Mesendoderm (in vitro differentiated cells): ENCODE data around the gene LRRC7.

ENCODE experiments used
- DNase-seq: peaks from one replicate; pipeline ENCODE4 v3.0.0; 2013
- H2AK5ac ChIP-seq: 2 replicates; pipeline ENCODE4 v1.6.1; 2013; ENCODE audit warnings: low read length, inconsistent platforms
- H2BK120ac ChIP-seq: 2 replicates; pipeline ENCODE4 v1.6.1; 2013; ENCODE audit warnings: low read depth, mild to moderate bottlenecking, low read length, moderate library complexity, mixed read lengths
- H2BK15ac ChIP-seq: replicated peaks from 2 replicates; pipeline ENCODE4 v1.6.1; 2013; ENCODE audit warnings: low read depth, mild to moderate bottlenecking, moderate library complexity
- H2BK5ac ChIP-seq: 2 replicates; pipeline ENCODE4 v1.6.1; 2013; ENCODE audit warnings: low read length, inconsistent platforms
- H3K18ac ChIP-seq: 2 replicates; pipeline ENCODE4 v1.6.1; 2013; ENCODE audit warnings: mild to moderate bottlenecking, low read length, mixed read lengths
- H3K23ac ChIP-seq: one replicate; pipeline ENCODE4 v1.6.1; 2013; ENCODE audit warnings: low read length
- H3K27ac ChIP-seq: 2 replicates; pipeline ENCODE4 v1.5.1; 2013; ENCODE audit warnings: low read depth, mild to moderate bottlenecking, inconsistent platforms, low read length, moderate library complexity
- H3K27me3 ChIP-seq: 2 replicates; pipeline ENCODE4 v1.6.1; 2013; ENCODE audit warnings: low read length, control low read depth, mild to moderate bottlenecking, inconsistent platforms; ENCODE audit not compliant: insufficient read depth, poor library complexity
- H3K36me3 ChIP-seq: 2 replicates; pipeline ENCODE4 v1.6.1; 2013; ENCODE audit warnings: low read length, inconsistent platforms; ENCODE audit not compliant: control insufficient read depth, insufficient read depth
- H3K4ac ChIP-seq: one replicate; pipeline ENCODE4 v1.6.1; 2013; ENCODE audit warnings: low read depth, mild to moderate bottlenecking, low read length, moderate library complexity
- H3K4me1 ChIP-seq: 2 replicates; pipeline ENCODE4 v1.6.1; 2013; ENCODE audit warnings: low read depth, low read length, inconsistent platforms; ENCODE audit not compliant: control insufficient read depth
- H3K4me2 ChIP-seq: 2 replicates; pipeline ENCODE4 v1.6.1; 2013; ENCODE audit warnings: low read length
- H3K4me3 ChIP-seq: 2 replicates; pipeline ENCODE4 v1.5.1; 2013; ENCODE audit warnings: mild to moderate bottlenecking, low read length
- H3K56ac ChIP-seq: one replicate; pipeline ENCODE4 v1.6.1; 2013; ENCODE audit warnings: low read length
- H3K79me1 ChIP-seq: 2 replicates; pipeline ENCODE4 v1.6.1; 2013; ENCODE audit warnings: low read length, inconsistent platforms
- H3K79me2 ChIP-seq: 2 replicates; pipeline ENCODE4 v1.6.1; 2013; ENCODE audit warnings: mild to moderate bottlenecking, low read length; ENCODE audit not compliant: control insufficient read depth, insufficient read depth
- H3K9ac ChIP-seq: 2 replicates; pipeline ENCODE4 v1.6.1; 2013; ENCODE audit warnings: low read length, inconsistent platforms
- H4K5ac ChIP-seq: one replicate; pipeline ENCODE4 v1.6.1; 2013; ENCODE audit warnings: low read length
- H4K8ac ChIP-seq: one replicate; pipeline ENCODE4 v1.6.1; 2013; ENCODE audit warnings: low read depth, mild to moderate bottlenecking, control low read depth, low read length, moderate library complexity
- WGBS: extraction: QIAGEN DNeasy Blood & Tissue Kit; methylation state at CpG from one replicate; pipeline ENCODE4 v1.1.7; 2013; ENCODE audit warnings: low lambda C conversion rate, missing lambda C conversion rate; ENCODE audit not compliant: insufficient coverage; ENCODE audit errors: extremely low coverage; 5-methylcytosine and 5-hydroxymethylcytosine counted together

Gene LRRC7

DNA sequence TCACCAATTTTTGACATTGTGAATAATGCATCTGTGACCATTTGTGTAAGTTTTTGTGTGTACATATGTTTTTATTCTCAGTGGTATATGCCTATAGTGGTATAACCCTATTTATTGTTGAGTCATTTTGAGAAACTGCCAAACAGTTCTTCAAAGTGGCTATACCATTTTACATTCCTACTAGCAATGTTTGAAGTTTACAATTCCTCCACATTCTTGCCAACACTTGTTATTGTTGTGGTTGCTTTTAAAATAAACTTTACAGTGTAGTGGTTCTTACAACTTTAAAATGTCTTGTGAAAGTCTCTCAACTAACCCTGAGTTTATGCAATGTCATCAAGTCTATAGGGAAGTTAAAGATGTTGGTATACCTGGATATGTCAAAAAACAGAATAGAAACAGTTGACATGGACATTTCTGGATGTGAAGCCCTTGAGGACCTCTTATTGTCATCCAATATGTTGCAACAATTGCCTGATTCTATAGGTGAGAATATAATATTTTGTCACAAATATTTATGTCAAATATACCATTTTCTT lies 418.2 kb downstream of the LRRC7 start:
- no peaks in the 10 kb centered on the region for H3K4me1 ChIP-seq
- H3K4me2 ChIP-seq = no peak overlapping the region
- no peak overlapping the region for H2BK5ac ChIP-seq
- H3K56ac ChIP-seq = no peak overlapping the region
- H3K4ac ChIP-seq = no peak overlapping the region
- no peak overlapping the region for H4K5ac ChIP-seq
- no peaks in the 10 kb centered on the region for H3K79me2 ChIP-seq
- H2AK5ac ChIP-seq = no peak overlapping the region
- H3K36me3 ChIP-seq = no peaks in the 10 kb centered on the region
- H3K27ac ChIP-seq = no peak overlapping the region
- H2BK15ac ChIP-seq = no peak overlapping the region
- H3K79me1 ChIP-seq = no peaks in the 10 kb centered on the region
- H3K23ac ChIP-seq = no peak overlapping the region
- no peak overlapping the region for H2BK120ac ChIP-seq
- H3K18ac ChIP-seq = no peak overlapping the region
- H4K8ac ChIP-seq = no peak overlapping the region
- no peak for DNase-seq
- no peak overlapping the region for H3K9ac ChIP-seq
- H3K27me3 ChIP-seq = no peaks in the 10 kb centered on the region
- no peak overlapping the region for H3K4me3 ChIP-seq

DNA sequence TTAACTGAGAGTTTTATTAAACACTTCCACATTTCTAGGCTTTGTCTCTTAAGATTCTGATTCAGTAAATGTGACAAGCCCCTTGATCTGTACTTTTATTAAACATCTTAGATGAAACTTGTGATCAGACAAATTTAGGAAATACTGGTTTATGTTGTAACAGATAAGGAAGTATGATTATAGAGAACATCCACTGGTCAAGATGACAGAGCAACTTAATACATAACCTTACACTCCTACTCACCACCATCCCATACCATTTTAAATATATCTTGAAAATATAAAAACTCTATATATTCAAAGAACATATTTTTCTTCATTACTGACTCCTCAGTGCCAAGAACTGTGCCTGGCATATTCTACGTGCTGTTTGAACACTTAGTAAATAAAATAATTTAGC lies 420.2 kb downstream of the LRRC7 start:
- H2AK5ac ChIP-seq = no peak overlapping the region
- no peak for DNase-seq
- no peak overlapping the region for H3K23ac ChIP-seq
- H3K36me3 ChIP-seq = no peaks in the 10 kb centered on the region
- no peak overlapping the region for H2BK5ac ChIP-seq
- H3K27me3 ChIP-seq = no peaks in the 10 kb centered on the region
- H2BK15ac ChIP-seq = no peak overlapping the region
- H4K8ac ChIP-seq = no peak overlapping the region
- WGBS = no CpG with 5 or more reads among the region's 1 CpG
- H3K27ac ChIP-seq = no peak overlapping the region
- H3K79me2 ChIP-seq = no peaks in the 10 kb centered on the region
- no peak overlapping the region for H3K4ac ChIP-seq
- H3K56ac ChIP-seq = no peak overlapping the region
- no peaks in the 10 kb centered on the region for H3K4me1 ChIP-seq
- H2BK120ac ChIP-seq = no peak overlapping the region
- H3K4me2 ChIP-seq = no peak overlapping the region
- H3K9ac ChIP-seq = no peak overlapping the region
- no peak overlapping the region for H3K18ac ChIP-seq
- H3K79me1 ChIP-seq = no peaks in the 10 kb centered on the region
- H4K5ac ChIP-seq = no peak overlapping the region
- no peak overlapping the region for H3K4me3 ChIP-seq

DNA sequence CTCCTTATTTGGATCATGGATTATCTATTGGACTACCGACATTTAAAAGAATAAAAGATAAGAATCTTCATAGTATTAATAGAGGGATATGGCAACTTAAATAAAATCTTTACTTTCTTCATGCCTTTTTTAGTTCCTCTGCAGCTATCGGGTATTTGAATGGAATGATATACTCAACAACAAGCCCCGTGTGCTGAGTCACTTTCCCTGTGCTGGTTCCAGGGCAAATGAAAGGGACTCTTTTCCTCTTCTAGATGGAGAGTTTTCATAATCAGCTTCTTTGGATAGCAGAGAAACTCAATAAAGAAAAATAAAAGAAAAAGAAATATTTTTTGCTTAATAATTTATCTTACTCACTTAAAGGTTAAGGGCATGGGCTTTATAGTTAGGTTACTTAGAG lies 423.9 kb downstream of the LRRC7 start:
- Histone ChIP-seq H2AK5ac (no peak overlapping the region), H4K5ac (no peak overlapping the region), H3K23ac (no peak overlapping the region), H2BK5ac (no peak overlapping the region), H2BK120ac (no peak overlapping the region), H3K18ac (no peak overlapping the region), H3K9ac (no peak overlapping the region), H2BK15ac (no peak overlapping the region), H3K4me2 (no peak overlapping the region), H3K79me1 (no peaks in the 10 kb centered on the region), H3K79me2 (no peaks in the 10 kb centered on the region), H3K4me3 (no peak overlapping the region), H3K36me3 (no peaks in the 10 kb centered on the region), H3K27ac (no peak overlapping the region), H4K8ac (no peak overlapping the region), H3K56ac (no peak overlapping the region), H3K27me3 (no peaks in the 10 kb centered on the region), H3K4ac (no peak overlapping the region), H3K4me1 (no peaks in the 10 kb centered on the region)
- WGBS = no CpG with 5 or more reads among the region's 3 CpGs
- no peak for DNase-seq

DNA sequence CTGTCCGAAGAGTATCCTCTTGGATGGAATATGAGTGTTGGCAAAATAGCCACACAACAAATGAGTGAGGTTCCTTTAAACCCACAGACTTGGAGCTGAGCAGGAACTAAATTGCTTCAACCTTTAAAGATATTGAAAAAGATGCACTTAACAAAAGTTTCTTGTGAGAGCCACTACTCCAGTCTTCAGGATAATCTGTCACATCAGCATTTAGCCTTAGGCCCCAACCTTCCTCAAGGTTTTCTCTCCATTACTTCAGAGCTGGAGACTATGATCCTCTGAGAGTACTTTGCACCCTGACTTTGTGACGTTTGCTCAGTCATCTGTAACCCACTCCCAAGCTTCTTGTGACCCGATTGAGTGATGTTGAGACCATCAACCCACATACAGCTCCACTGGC lies 424.9 kb downstream of the LRRC7 start:
- Histone ChIP-seq H4K5ac (no peak overlapping the region), H3K4me2 (no peak overlapping the region), H4K8ac (no peak overlapping the region), H2AK5ac (no peak overlapping the region), H3K4ac (no peak overlapping the region), H3K4me1 (no peaks in the 10 kb centered on the region), H3K79me2 (no peaks in the 10 kb centered on the region), H3K36me3 (no peaks in the 10 kb centered on the region), H3K27ac (no peak overlapping the region), H2BK15ac (no peak overlapping the region), H3K79me1 (no peaks in the 10 kb centered on the region), H3K27me3 (no peaks in the 10 kb centered on the region), H3K9ac (no peak overlapping the region), H2BK120ac (no peak overlapping the region), H3K56ac (no peak overlapping the region), H3K4me3 (no peak overlapping the region), H3K18ac (no peak overlapping the region), H3K23ac (no peak overlapping the region), H2BK5ac (no peak overlapping the region)
- no CpG with 5 or more reads among the region's 3 CpGs for WGBS
- no peak for DNase-seq

DNA sequence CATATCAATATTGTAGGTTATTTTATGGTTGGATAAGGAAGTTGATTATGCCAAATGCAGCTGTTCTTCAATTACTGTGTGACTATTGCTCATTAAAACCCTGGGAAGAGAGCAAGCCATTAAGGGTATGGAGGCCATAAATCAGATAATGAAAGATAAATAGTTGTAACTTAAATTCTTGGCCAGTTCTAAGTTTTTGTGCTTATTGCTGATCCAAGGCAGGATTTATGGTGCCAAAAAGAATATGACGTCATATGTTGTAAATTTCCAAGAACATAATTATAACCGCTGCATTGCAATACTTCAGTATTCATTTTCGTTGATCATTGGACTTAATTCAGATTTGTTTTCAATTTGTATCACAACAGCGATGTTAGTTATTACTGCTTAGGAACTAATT lies 426.1 kb downstream of the LRRC7 start:
- no peaks in the 10 kb centered on the region for H3K79me2 ChIP-seq
- no peaks in the 10 kb centered on the region for H3K27me3 ChIP-seq
- no peak overlapping the region for H3K56ac ChIP-seq
- no peak overlapping the region for H3K27ac ChIP-seq
- H2BK120ac ChIP-seq = no peak overlapping the region
- no peaks in the 10 kb centered on the region for H3K36me3 ChIP-seq
- H2AK5ac ChIP-seq = no peak overlapping the region
- no peaks in the 10 kb centered on the region for H3K79me1 ChIP-seq
- H2BK15ac ChIP-seq = no peak overlapping the region
- no peak overlapping the region for H3K23ac ChIP-seq
- H4K5ac ChIP-seq = no peak overlapping the region
- H3K9ac ChIP-seq = no peak overlapping the region
- H3K4ac ChIP-seq = no peak overlapping the region
- no CpG with 5 or more reads among the region's 4 CpGs for WGBS
- H2BK5ac ChIP-seq = no peak overlapping the region
- no peaks in the 10 kb centered on the region for H3K4me1 ChIP-seq
- DNase-seq = no peak
- H4K8ac ChIP-seq = no peak overlapping the region
- H3K4me3 ChIP-seq = no peak overlapping the region
- H3K18ac ChIP-seq = no peak overlapping the region
- no peak overlapping the region for H3K4me2 ChIP-seq

DNA sequence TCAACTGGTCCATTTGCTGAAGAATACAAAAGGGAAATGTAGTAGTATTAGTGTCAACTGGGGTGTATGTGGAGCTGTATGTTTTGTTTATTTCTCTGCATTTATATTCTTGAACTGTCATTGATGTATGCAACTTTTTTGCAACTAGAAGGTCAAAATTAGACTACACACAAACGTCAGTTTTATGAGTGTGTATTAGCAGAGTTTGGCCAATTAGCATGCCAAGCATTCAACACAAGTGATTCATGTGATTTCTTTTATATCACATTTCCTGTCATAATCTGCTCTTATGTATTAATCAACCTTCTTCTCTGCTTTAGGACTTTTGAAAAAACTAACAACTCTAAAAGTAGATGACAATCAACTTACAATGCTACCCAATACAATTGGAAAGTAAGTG lies 426.5 kb downstream of the LRRC7 start:
- Histone ChIP-seq H4K8ac (no peak overlapping the region), H2BK15ac (no peak overlapping the region), H2BK5ac (no peak overlapping the region), H3K9ac (no peak overlapping the region), H3K27me3 (no peaks in the 10 kb centered on the region), H3K4me1 (no peaks in the 10 kb centered on the region), H2BK120ac (no peak overlapping the region), H3K79me2 (no peaks in the 10 kb centered on the region), H3K4me2 (no peak overlapping the region), H3K56ac (no peak overlapping the region), H3K4me3 (no peak overlapping the region), H3K27ac (no peak overlapping the region), H3K79me1 (no peaks in the 10 kb centered on the region), H3K23ac (no peak overlapping the region), H3K36me3 (no peaks in the 10 kb centered on the region), H2AK5ac (no peak overlapping the region), H3K18ac (no peak overlapping the region), H4K5ac (no peak overlapping the region), H3K4ac (no peak overlapping the region)
- DNase-seq = no peak
- no CpG with 5 or more reads among the region's 1 CpG for WGBS
